ENCODE results near the gene CHPF2. TPM values are rescaled to one million over a fixed set of nuclear protein-coding genes. Genes with fewer than 3 reads are reported as not detected.

CHPF2 gene
- total RNA-seq, result 10 to 100 TPM; 18.0 to 38.1 (median 25.7) TPM

DNA sequence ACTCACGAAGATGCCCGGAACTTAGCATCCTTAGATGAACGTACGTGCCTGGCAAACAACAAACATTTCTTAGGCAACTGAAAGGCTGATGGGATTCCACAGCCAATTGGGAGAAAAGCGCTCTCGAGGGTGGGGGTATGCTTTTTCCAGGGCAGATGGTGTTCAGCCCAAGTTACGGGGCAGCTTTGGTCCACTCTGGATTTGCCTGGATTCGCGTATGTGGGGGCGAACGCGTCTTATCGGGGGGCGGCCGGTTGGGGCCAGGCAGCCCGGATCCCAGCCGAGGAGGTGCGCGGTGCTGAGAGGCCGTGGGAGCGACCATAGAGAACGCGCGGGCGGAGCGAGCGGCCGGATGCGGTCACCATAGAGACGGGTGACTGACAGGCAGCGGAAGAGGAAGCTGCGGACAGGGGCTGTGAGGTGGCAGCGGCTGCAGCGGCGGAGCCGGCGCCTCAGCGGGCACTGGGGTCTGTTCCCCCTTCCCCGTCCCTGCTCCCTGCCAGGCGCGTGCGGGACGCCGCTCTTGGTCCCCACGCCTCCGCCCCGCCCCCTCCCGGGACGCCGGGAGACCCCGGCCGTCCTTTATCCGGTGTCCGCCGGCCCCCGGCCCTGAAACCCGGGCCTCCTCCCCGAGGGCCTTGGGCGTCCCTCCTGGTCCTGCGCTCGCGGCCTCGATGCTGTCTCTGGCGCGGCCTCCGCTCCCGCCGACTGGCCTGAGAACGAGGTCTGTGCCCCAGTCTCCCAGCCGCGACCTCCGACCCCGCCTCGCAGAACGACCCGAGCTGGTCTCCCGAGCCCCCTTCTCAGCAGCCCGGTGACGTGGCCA lies at the start of gene CHPF2:
Gene CHPF2, plus strand, starts transcription at position 393 of the 826 bp plus-strand sequence. CDS start 1,529 bp downstream, outside the sequence.
- 0% methylated on average over 1 to 11 of the region's 79 CpGs for WGBS, 2 donors (ENCODE audit: low coverage in 1 of 2)
- ATAC-seq, result peak; percentile 97
- H3K4me3 ChIP-seq, result peak within 1 kb of the TSS; percentile 86 to 99

GRCh38 chr7:151185762-151186639 lies 46.3 kb upstream of the CHPF2 start:
- WGBS, 2 donors (ENCODE audit: low coverage in 1 of 2), result 100% methylated on average over 4 of the region's 16 CpGs; no CpG with 5 or more reads in 1 of the 2 donors
- Histone ChIP-seq H3K4me3 (no peak overlapping the region), H3K36me3 (no peaks in the 10 kb centered on the region), H3K27ac (no peak overlapping the region), H3K27me3 (peaks cover 19% of the 10 kb centered on the region), H3K9me3 (no peaks in the 10 kb centered on the region), H3K4me1 (no peaks in the 10 kb centered on the region)
- ATAC-seq, result no peak
- TF ChIP-seq EP300 (IDR thresholded peaks at IDR 0.05) (no peak), POLR2AphosphoS5 (IDR thresholded peaks at IDR 0.05) (no peak), POLR2A (IDR thresholded peaks at IDR 0.05) (no peak)
- TF ChIP-seq, protein P1, sequence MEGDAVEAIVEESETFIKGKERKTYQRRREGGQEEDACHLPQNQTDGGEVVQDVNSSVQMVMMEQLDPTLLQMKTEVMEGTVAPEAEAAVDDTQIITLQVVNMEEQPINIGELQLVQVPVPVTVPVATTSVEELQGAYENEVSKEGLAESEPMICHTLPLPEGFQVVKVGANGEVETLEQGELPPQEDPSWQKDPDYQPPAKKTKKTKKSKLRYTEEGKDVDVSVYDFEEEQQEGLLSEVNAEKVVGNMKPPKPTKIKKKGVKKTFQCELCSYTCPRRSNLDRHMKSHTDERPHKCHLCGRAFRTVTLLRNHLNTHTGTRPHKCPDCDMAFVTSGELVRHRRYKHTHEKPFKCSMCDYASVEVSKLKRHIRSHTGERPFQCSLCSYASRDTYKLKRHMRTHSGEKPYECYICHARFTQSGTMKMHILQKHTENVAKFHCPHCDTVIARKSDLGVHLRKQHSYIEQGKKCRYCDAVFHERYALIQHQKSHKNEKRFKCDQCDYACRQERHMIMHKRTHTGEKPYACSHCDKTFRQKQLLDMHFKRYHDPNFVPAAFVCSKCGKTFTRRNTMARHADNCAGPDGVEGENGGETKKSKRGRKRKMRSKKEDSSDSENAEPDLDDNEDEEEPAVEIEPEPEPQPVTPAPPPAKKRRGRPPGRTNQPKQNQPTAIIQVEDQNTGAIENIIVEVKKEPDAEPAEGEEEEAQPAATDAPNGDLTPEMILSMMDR (IDR thresholded peaks at IDR 0.05), result no peak

More for the DNA sequence above, at the start of gene CHPF2:
- TF ChIP-seq EP300 (IDR thresholded peaks at IDR 0.05) (no peak), POLR2A (IDR thresholded peaks at IDR 0.05) (peak; percentile 77 to 78), POLR2AphosphoS5 (IDR thresholded peaks at IDR 0.05) (peak; percentile 73)
- TF ChIP-seq, protein P1 (IDR thresholded peaks at IDR 0.05), result no peak
- no peaks in the 10 kb centered on the region for H3K9me3 ChIP-seq
- peaks cover 0 to 38% (median 22%) of the 10 kb centered on the region in 3 donors for H3K4me1 ChIP-seq
- peaks cover 0 to 27% of the 10 kb centered on the region in 2 donors for H3K36me3 ChIP-seq
- H3K27ac ChIP-seq, result peak within 1 kb of the TSS; percentile 37 to 93 (median 88)
- no peaks in the 10 kb centered on the region for H3K27me3 ChIP-seq

DNA sequence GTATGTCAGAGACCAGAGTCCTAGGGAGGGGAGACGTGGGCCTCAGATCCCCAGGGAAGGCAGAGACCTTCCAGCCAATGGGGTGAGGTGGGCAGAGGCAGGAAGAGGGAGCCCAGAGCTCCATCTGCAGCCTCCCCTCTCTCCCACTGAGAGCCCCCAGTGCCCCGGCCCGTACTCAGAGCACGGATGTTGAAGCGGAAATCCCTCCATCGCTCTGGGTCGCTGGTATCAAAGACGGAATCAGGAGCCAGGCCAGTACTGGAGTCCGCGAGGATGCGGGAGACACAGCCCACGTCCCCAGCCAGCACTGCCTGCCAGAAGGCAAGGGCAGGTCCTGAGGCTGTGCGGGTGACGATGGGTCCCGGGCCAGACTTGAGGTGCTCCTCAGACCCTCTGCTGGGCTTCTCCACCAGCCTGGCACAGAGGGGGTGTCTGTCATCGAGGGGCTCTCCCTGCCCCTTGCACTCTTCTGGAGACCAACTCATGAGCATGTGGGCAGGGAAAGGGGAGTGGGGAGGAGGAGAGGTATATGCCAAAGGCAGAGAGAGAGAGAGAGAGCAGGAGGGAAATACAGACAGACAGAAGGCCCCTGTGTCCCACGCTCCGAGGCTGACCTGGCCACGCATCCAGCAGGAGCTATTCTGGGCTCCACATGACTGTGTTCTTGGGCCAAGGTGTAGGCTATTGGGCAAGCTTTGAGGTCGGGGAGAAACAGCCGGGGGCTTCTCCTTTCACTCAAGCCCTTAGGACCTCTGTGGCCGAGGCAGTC lies 45.5 kb upstream of the CHPF2 start, which contains the start of gene ASB10:
Gene ASB10, minus strand, starts transcription at position 611 of the 769 bp plus-strand sequence. Its CDS starts 120 bp downstream, at position 491.
- H3K27ac ChIP-seq, result no peak within 1 kb of the TSS
- H3K27me3 ChIP-seq, result peaks cover 21% of the 10 kb centered on the region
- 74% methylated on average over 3 of the region's 22 CpGs; no CpG with 5 or more reads in 1 of the 2 donors for WGBS, 2 donors (ENCODE audit: low coverage in 1 of 2)
- H3K9me3 ChIP-seq, result no peaks in the 10 kb centered on the region
- no peaks in the 10 kb centered on the region for H3K4me1 ChIP-seq
- TF ChIP-seq, protein P1 (IDR thresholded peaks at IDR 0.05), result no peak
- TF ChIP-seq POLR2A (IDR thresholded peaks at IDR 0.05) (no peak), POLR2AphosphoS5 (IDR thresholded peaks at IDR 0.05) (no peak), EP300 (IDR thresholded peaks at IDR 0.05) (no peak)
- no peak for ATAC-seq
- H3K4me3 ChIP-seq, result no peak within 1 kb of the TSS
- no peaks in the 10 kb centered on the region for H3K36me3 ChIP-seq

DNA sequence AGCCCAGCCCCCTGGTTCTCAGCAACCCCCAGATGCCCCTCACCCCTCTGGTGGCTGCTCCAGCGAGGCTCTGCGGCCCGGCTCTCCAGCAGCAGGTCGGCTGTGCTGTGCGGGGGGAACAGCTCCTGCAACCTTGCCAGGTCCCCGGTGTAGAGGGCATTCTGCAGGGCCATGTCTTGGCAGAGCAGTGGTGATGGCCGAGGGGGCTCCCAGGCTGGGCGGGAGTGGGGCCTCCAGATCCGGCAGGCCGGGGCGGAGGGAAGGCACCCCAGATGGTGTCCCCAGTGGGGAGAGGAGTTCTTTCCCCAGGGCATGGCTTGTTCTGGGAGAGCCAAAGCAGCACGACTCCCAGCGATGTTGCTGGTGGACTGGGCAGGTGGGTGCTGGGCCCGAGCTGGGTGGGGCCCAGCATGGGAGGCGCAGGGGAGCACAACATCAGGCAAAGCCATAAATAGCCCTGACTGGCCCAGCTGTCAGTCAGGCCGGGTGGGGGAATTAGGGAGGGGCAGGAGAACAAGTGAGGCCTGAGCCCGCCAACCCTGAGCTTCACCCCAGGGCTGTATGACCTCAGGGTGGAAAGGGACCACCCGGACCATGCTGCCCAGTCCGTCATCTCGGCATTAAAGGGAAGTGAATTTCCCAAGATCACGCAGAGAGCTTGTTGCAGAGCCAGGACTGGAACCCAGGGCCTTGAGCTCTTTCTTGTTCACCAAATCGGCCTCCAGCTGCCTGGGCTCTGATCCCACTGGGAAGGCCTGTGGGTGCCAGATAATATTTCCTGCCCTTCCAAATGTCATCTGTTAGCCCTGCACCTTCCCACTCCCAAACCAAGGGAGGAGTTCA lies 44.7 kb upstream of the CHPF2 start:
- Histone ChIP-seq H3K9me3 (no peaks in the 10 kb centered on the region), H3K27ac (no peak overlapping the region), H3K4me1 (no peaks in the 10 kb centered on the region), H3K27me3 (peaks cover 24% of the 10 kb centered on the region), H3K4me3 (no peak overlapping the region), H3K36me3 (no peaks in the 10 kb centered on the region)
- WGBS, 2 donors (ENCODE audit: low coverage in 1 of 2), result 60 to 77% methylated on average over 1 to 4 of the region's 22 CpGs
- ATAC-seq, result no peak
- no peak for TF ChIP-seq POLR2AphosphoS5 (IDR thresholded peaks at IDR 0.05)
- TF ChIP-seq, protein P1 (IDR thresholded peaks at IDR 0.05), result no peak
